T-helper 1 cell treated with Interleukin-12 subunit alpha and Interleukin-12 subunit beta and Interleukin-4 antibody, amounts not matched to agents 30 μg/mL and 1 μg/mL, for 36 hours (primary cell): ENCODE data around the gene FIZ1.

Experiments used
- H3K27ac Mint-ChIP-seq: one replicate; pipeline ENCODE4 v1.8.0; 2021; ENCODE audit warnings: mild to moderate bottlenecking, mixed read lengths
- H3K27me3 Mint-ChIP-seq: one replicate; pipeline ENCODE4 v1.8.0; 2021; ENCODE audit warnings: low read depth, mixed read lengths
- H3K36me3 Mint-ChIP-seq: one replicate; pipeline ENCODE4 v1.8.0; 2021; ENCODE audit warnings: low read depth, mixed read lengths
- H3K4me1 Mint-ChIP-seq: one replicate; pipeline ENCODE4 v1.8.0; 2021; ENCODE audit warnings: low read depth, mixed read lengths
- H3K4me3 Mint-ChIP-seq: one replicate; pipeline ENCODE4 v1.8.0; 2021; ENCODE audit warnings: mild to moderate bottlenecking, moderate library complexity, mixed read lengths
- H3K9me3 Mint-ChIP-seq: one replicate; pipeline ENCODE4 v1.8.0; 2021; ENCODE audit warnings: mixed read lengths

The FIZ1 gene

GRCh38 chr19:55563261-55563690 is 36.0 kb downstream of the FIZ1 start:
- H3K4me3 Mint-ChIP-seq, result no peak overlapping the region
- no peaks in the 10 kb centered on the region for H3K4me1 Mint-ChIP-seq
- H3K27me3 Mint-ChIP-seq, result peaks cover 9% of the 10 kb centered on the region
- H3K36me3 Mint-ChIP-seq, result no peaks in the 10 kb centered on the region
- H3K9me3 Mint-ChIP-seq, result peaks cover 5% of the 10 kb centered on the region
- H3K27ac Mint-ChIP-seq, result no peak overlapping the region

GRCh38 chr19:55559684-55560083 is 39.6 kb downstream of the FIZ1 start:
- Mint-ChIP-seq H3K36me3 (no peaks in the 10 kb centered on the region), H3K27ac (no peak overlapping the region), H3K4me3 (no peak overlapping the region)

GRCh38 chr19:55554741-55555152 is 44.6 kb downstream of the FIZ1 start:
- Mint-ChIP-seq H3K4me1 (peaks cover 3% of the 10 kb centered on the region), H3K27me3 (no peaks in the 10 kb centered on the region), H3K27ac (no peak overlapping the region), H3K36me3 (no peaks in the 10 kb centered on the region), H3K4me3 (no peak overlapping the region), H3K9me3 (no peaks in the 10 kb centered on the region)

More at GRCh38 chr19:55559684-55560083, 39.6 kb downstream of the FIZ1 start:
- no peaks in the 10 kb centered on the region for H3K4me1 Mint-ChIP-seq
- H3K27me3 Mint-ChIP-seq, result peaks cover 9% of the 10 kb centered on the region
- H3K9me3 Mint-ChIP-seq, result peaks cover 5% of the 10 kb centered on the region

- H3K27me3 Mint-ChIP-seq, result no peaks in the 10 kb centered on the region
- peaks cover 3% of the 10 kb centered on the region for H3K4me1 Mint-ChIP-seq
- H3K9me3 Mint-ChIP-seq, result no peaks in the 10 kb centered on the region
- H3K4me3 Mint-ChIP-seq, result no peak overlapping the region
- H3K36me3 Mint-ChIP-seq, result no peaks in the 10 kb centered on the region
- no peak overlapping the region for H3K27ac Mint-ChIP-seq
Observed at GRCh38 chr19:55554302-55554701, 45.0 kb downstream of the FIZ1 start.

- H3K36me3 Mint-ChIP-seq, result no peaks in the 10 kb centered on the region
- no peak overlapping the region for H3K4me3 Mint-ChIP-seq
- H3K4me1 Mint-ChIP-seq, result peaks cover 3% of the 10 kb centered on the region
- H3K27me3 Mint-ChIP-seq, result no peaks in the 10 kb centered on the region
- H3K9me3 Mint-ChIP-seq, result no peaks in the 10 kb centered on the region
- H3K27ac Mint-ChIP-seq, result no peak overlapping the region
Observed at GRCh38 chr19:55553217-55554182, 45.8 kb downstream of the FIZ1 start.

GRCh38 chr19:55552620-55553019 is 46.7 kb downstream of the FIZ1 start:
- peaks cover 3% of the 10 kb centered on the region for H3K4me1 Mint-ChIP-seq
- no peaks in the 10 kb centered on the region for H3K9me3 Mint-ChIP-seq
- no peaks in the 10 kb centered on the region for H3K36me3 Mint-ChIP-seq
- no peak overlapping the region for H3K4me3 Mint-ChIP-seq
- peaks cover 5% of the 10 kb centered on the region for H3K27me3 Mint-ChIP-seq
- no peak overlapping the region for H3K27ac Mint-ChIP-seq

- no peak overlapping the region for H3K27ac Mint-ChIP-seq
- no peaks in the 10 kb centered on the region for H3K9me3 Mint-ChIP-seq
- H3K36me3 Mint-ChIP-seq, result no peaks in the 10 kb centered on the region
- peaks cover 10% of the 10 kb centered on the region for H3K27me3 Mint-ChIP-seq
- H3K4me3 Mint-ChIP-seq, result no peak overlapping the region
- H3K4me1 Mint-ChIP-seq, result peaks cover 3% of the 10 kb centered on the region
Observed at GRCh38 chr19:55552206-55552605, 47.1 kb downstream of the FIZ1 start.

- Mint-ChIP-seq H3K9me3 (no peaks in the 10 kb centered on the region), H3K36me3 (no peaks in the 10 kb centered on the region), H3K27me3 (peaks cover 10% of the 10 kb centered on the region), H3K4me1 (peaks cover 3% of the 10 kb centered on the region), H3K4me3 (no peak overlapping the region), H3K27ac (no peak overlapping the region)
Observed at GRCh38 chr19:55550321-55550650, 49.0 kb downstream of the FIZ1 start.

- Mint-ChIP-seq H3K9me3 (no peaks in the 10 kb centered on the region), H3K36me3 (no peaks in the 10 kb centered on the region), H3K27ac (no peak overlapping the region), H3K4me3 (no peak overlapping the region), H3K27me3 (peaks cover 10% of the 10 kb centered on the region), H3K4me1 (peaks cover 3% of the 10 kb centered on the region)
Observed at GRCh38 chr19:55549500-55550320, 49.6 kb downstream of the FIZ1 start.

- Mint-ChIP-seq H3K9me3 (no peaks in the 10 kb centered on the region), H3K27ac (no peak overlapping the region), H3K36me3 (no peaks in the 10 kb centered on the region), H3K4me1 (no peaks in the 10 kb centered on the region), H3K4me3 (no peak overlapping the region), H3K27me3 (peaks cover 10% of the 10 kb centered on the region)
Observed at GRCh38 chr19:55546822-55547614, 52.3 kb downstream of the FIZ1 start.

- H3K27ac Mint-ChIP-seq, result no peak overlapping the region
- no peaks in the 10 kb centered on the region for H3K36me3 Mint-ChIP-seq
- no peaks in the 10 kb centered on the region for H3K4me1 Mint-ChIP-seq
- no peak overlapping the region for H3K4me3 Mint-ChIP-seq
- no peaks in the 10 kb centered on the region for H3K9me3 Mint-ChIP-seq
- H3K27me3 Mint-ChIP-seq, result peaks cover 10% of the 10 kb centered on the region
Observed at GRCh38 chr19:55546011-55546410, 53.3 kb downstream of the FIZ1 start.

- peaks cover 10% of the 10 kb centered on the region for H3K27me3 Mint-ChIP-seq
- H3K27ac Mint-ChIP-seq, result no peak within 1 kb of the TSS
- H3K4me3 Mint-ChIP-seq, result no peak within 1 kb of the TSS
- H3K36me3 Mint-ChIP-seq, result no peaks in the 10 kb centered on the region
- no peaks in the 10 kb centered on the region for H3K9me3 Mint-ChIP-seq
- no peaks in the 10 kb centered on the region for H3K4me1 Mint-ChIP-seq
Observed at GRCh38 chr19:55545443-55545842, 53.9 kb downstream of the FIZ1 start, which contains the start of gene SBK3. SBK3 (minus strand) TSS chr19:55545543; CDS start chr19:55545543, 0 bp downstream.

GRCh38 chr19:55544776-55545439 is 54.4 kb downstream of the FIZ1 start:
- Mint-ChIP-seq H3K9me3 (no peaks in the 10 kb centered on the region), H3K4me3 (no peak overlapping the region), H3K27ac (no peak overlapping the region), H3K36me3 (no peaks in the 10 kb centered on the region), H3K4me1 (no peaks in the 10 kb centered on the region), H3K27me3 (peaks cover 10% of the 10 kb centered on the region)

GRCh38 chr19:55544014-55544413 is 55.3 kb downstream of the FIZ1 start:
- Mint-ChIP-seq H3K9me3 (no peaks in the 10 kb centered on the region), H3K36me3 (no peaks in the 10 kb centered on the region), H3K4me3 (no peak overlapping the region), H3K27ac (no peak overlapping the region), H3K4me1 (no peaks in the 10 kb centered on the region), H3K27me3 (peaks cover 10% of the 10 kb centered on the region)
